ENCODE results near the gene ERGIC3.

Gene ERGIC3

GRCh38 chr20:35560541-35560940 lies 18.7 kb downstream of the ERGIC3 start:
- no peak for DNase-seq (ENCODE audit: low read depth in 1 of 2, low spot score in 1 of 2)

GRCh38 chr20:35561268-35561667 lies 19.4 kb downstream of the ERGIC3 start:
- DNase-seq (ENCODE audit: low read depth in 1 of 2, low spot score in 1 of 2): no peak

- no peak for DNase-seq (ENCODE audit: low read depth in 1 of 2, low spot score in 1 of 2)
Observed at GRCh38 chr20:35561671-35562070, 19.8 kb downstream of the ERGIC3 start.

DNA sequence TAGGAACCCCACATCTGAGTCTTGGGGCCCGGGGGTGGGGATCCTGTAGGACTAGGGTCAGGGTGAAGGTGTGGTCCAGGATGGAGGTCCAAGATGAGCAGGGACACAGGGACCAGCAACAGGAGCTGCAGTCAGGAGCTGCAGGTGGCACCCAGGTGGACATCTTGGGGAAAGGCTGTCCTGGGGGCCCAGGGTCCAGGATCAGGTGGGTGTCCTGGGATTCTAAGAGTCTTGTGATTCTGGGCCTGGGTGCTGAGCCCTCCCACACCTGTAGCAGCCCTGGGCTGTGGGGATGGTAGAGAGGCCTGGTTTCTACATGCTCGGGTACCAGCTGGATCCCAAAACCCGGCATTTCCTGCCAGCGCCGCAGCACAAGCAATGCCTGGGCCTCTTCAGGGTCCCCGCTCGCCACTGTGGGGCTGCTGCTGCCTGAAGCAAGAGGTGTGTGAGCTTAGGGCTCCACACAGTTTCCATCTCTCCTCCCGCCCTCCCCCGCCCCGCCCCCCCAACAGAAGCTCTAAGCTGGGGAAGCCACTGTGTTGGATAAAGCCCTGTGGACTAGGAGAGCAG lies 20.7 kb downstream of the ERGIC3 start:
- DNase-seq (ENCODE audit: low read depth in 1 of 2, low spot score in 1 of 2): no peak

- DNase-seq (ENCODE audit: low read depth in 1 of 2, low spot score in 1 of 2): no peak
Observed at GRCh38 chr20:35563834-35564233, 22.0 kb downstream of the ERGIC3 start.

DNA sequence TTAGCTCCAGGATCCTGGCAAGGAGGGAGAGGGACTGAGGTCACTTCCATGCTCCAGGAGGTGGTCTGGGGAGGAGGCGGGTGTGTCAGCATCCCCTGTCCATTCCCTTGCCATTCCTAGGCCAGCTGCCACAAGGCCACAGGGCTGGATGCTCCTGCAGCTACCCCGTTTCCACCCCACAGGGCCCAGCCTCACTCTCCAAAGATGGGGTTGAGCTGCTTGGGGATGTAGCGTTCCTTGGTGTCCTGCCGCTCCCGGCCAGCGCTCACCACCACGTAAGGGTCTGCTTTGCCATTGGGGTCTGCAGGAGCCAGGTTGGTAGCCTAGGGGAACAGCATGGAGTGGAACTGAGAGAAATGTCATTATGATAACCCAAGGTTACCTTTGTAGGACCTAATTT lies 23.0 kb downstream of the ERGIC3 start:
- DNase-seq (ENCODE audit: low read depth in 1 of 2, low spot score in 1 of 2): no peak

GRCh38 chr20:35568645-35569044 lies 26.8 kb downstream of the ERGIC3 start:
- DNase-seq (ENCODE audit: low read depth in 1 of 2, low spot score in 1 of 2): no peak

DNA sequence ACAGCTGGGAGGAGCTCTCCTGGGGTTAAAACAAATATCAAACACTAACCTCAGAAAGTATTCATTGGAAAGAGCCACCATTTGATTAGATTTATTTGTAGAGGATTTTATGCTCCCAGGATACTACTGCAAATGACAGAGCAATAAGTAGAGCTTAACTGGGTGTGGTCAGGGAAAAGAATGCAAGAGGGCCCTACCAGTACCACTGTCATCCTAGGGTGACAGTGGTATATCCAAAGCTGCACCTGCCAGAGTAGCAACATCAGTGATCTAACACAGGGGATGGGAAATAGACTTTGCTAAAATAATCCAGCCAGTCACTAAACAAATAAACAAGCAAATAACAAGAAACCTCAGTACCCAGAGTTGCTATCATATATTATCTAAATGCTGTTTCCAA lies 29.7 kb downstream of the ERGIC3 start:
- no peak for DNase-seq (ENCODE audit: low read depth in 1 of 2, low spot score in 1 of 2)

GRCh38 chr20:35572838-35573237 lies 31.0 kb downstream of the ERGIC3 start:
- no peak for DNase-seq (ENCODE audit: low read depth in 1 of 2, low spot score in 1 of 2)

- no peak for DNase-seq (ENCODE audit: low read depth in 1 of 2, low spot score in 1 of 2)
Observed at GRCh38 chr20:35575958-35576357, 34.1 kb downstream of the ERGIC3 start.

GRCh38 chr20:35576816-35577215 lies 34.9 kb downstream of the ERGIC3 start:
- DNase-seq (ENCODE audit: low read depth in 1 of 2, low spot score in 1 of 2): no peak

DNA sequence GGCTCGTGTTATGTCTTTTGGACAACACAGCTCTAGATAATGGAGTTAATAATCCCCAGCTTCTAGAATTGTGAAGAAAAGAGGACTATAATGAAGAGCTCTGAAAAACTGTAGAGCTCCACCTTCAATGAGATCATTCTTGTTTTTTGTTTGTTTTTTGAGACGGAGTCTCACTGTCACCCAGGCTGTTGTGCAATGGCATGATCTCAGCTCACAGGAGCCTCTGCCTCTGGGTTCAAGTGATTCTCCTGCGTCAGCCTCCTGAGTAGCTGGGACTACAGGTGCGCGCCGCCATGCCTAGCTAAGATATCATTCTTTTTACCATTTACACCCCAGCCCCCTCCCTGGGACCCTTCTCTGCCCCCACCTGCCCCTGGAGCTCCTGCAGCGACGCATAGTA lies 36.6 kb downstream of the ERGIC3 start:
- no peak for DNase-seq (ENCODE audit: low read depth in 1 of 2, low spot score in 1 of 2)

DNA sequence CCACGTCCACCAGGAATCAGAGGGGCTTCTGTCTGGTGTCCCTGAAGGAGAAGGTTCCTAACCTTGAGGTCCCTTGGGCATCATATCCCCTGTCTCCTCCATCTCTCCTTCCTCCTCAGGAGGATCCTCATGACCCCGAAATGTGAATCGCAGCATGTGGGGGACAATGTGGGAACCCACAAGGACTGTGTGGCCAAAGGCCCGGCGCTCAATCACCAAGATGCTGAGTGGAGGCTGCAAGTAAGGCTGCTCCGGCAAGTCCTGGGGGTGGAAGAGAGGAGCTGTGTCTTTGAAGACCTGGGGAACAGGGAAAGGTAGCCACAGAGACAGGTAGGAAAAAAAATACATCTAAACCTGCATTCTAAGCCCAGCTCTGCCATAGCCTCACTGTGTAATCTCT lies 37.3 kb downstream of the ERGIC3 start:
- DNase-seq (ENCODE audit: low read depth in 1 of 2, low spot score in 1 of 2): no peak

- DNase-seq (ENCODE audit: low read depth in 1 of 2, low spot score in 1 of 2): no peak
Observed at GRCh38 chr20:35582131-35582530, 40.3 kb downstream of the ERGIC3 start.

GRCh38 chr20:35582741-35583404 lies 41.0 kb downstream of the ERGIC3 start:
- DNase-seq (ENCODE audit: low read depth in 1 of 2, low spot score in 1 of 2): no peak

DNA sequence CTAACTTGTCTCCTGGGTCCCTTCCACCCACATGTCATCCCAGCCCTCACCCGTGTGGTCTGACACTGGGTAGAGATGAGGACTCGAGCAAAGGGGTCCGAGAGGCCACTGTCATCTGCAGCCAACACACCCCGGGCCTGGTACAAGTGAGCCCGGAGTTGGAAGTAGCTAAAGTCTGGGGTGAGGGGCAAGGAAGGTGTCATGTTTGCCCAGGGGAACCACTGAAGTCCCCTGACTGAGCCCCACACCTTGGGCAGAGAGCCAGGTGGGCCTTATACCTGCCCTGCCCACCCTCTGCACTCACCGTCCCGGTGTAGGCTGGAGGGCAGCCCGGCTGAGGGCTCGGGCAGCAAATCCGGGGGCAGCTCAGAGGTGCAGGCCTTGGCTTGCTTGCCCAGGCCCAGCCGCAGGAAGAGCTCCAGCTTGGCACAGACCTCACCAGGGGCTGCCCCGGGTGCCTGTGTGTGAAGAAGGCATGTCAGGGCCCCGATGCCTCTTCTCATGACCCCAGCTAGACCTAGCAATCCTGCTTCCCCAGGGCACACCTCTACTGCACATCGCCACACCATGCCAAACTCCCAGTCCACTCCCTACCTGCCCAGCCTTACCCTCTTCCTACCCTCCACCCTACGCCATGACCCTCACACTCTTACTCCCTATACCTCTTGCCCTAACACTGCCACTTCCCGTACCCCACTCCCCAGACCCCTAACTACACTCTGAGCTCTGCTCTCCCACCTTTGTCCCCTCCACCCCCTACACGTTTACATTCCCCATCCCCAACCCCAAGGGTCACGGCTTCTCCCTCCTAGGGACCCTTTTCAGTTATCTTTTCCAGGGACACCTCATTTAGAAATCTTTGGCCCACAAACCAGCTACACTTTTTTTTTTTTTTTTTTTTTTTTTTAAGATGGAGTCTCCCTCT lies 42.0 kb downstream of the ERGIC3 start:
- no peak for DNase-seq (ENCODE audit: low read depth in 1 of 2, low spot score in 1 of 2)

- DNase-seq (ENCODE audit: low read depth in 1 of 2, low spot score in 1 of 2): no peak
Observed at GRCh38 chr20:35586751-35587425, 45.0 kb downstream of the ERGIC3 start.

DNA sequence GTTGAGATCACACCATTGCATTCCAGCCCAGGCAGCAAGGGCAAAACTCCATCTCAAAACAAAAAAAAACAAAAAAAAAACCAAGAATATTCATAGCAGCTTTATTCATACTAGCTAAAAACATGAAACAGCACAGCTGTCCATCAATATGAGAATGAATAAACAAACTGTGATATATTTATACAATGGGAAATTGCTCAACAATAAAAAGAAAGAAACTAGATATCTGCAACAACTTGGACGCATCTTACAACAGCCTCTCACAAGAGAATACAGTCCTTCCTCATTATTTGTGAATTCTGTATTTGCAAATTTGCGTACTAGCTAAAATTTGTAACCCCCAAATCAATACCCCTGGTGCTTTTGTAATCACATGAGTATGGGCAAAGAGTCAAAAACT lies 45.6 kb downstream of the ERGIC3 start:
- no peak for DNase-seq (ENCODE audit: low read depth in 1 of 2, low spot score in 1 of 2)

- DNase-seq (ENCODE audit: low read depth in 1 of 2, low spot score in 1 of 2): no peak
Observed at GRCh38 chr20:35588397-35588796, 46.5 kb downstream of the ERGIC3 start.

DNA sequence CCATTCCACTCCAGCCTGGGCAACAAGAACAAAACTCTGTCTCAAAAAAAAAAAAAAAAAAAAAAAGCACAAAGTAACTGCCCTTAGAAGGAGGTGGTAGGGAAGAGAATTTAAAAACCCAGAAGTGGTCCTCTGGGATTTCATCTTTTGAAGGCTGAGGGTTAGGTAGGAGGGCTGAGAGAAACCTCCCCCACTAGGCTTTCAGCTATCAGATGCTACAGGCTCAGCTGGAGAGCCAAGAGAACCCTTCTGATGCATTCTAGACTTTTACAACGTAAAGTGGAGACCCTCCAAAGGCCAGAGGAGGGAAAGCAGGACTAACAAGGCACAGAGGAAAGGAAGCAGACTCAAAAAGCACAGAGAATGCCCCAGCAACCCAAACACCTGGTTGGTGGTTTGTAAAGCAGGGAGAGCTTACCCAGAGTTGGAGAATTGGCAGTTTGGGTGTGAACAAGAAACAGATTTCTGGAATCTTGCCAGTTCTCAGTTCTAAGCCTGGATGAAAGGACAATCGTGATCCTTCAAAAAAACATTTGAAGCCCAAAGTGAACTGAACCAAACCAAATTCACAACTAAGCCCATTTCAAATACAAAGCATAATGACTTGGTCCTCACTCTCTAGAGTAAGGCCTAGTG lies 50.6 kb downstream of the ERGIC3 start:
- no peak for DNase-seq (ENCODE audit: low read depth in 1 of 2, low spot score in 1 of 2)

- no peak for DNase-seq (ENCODE audit: low read depth in 1 of 2, low spot score in 1 of 2)
Observed at GRCh38 chr20:35595456-35595855, 53.6 kb downstream of the ERGIC3 start.
